Measurements from ENCODE around the gene SYT8. TPM values are rescaled to one million over a fixed set of nuclear protein-coding genes. Genes with fewer than 3 reads are reported as not detected.

The SYT8 gene
- polyA plus RNA-seq, 1 experiment = not detected

GRCh38 chr11:1819074-1819473 is 15.7 kb upstream of the SYT8 start:
- TF ChIP-seq CTCF (IDR thresholded peaks at IDR 0.05; ENCODE audit: insufficient read depth, low read depth, low read length) = no peak
- CTCF ChIA-PET = interaction anchor here (0.6 to 2.5 kb wide), 2 partner anchors 125 to 612 kb away, joined by 3 to 14 read pairs; no protein-coding TSS in a partner anchor
- no peak for DNase-seq (ENCODE audit: low read depth)
- Histone ChIP-seq H3K36me3 (ENCODE audit: control insufficient read depth, insufficient read depth, low read length) (no peaks in the 10 kb centered on the region), H3K27me3 (ENCODE audit: control insufficient read depth, insufficient read depth, low read length) (peaks cover 5% of the 10 kb centered on the region), H3K4me3 (ENCODE audit: low read depth, low read length) (no peak overlapping the region)
- POLR2A ChIA-PET = no interaction called here

GRCh38 chr11:1820463-1821325 is 14.1 kb upstream of the SYT8 start:
- Histone ChIP-seq H3K27me3 (ENCODE audit: control insufficient read depth, insufficient read depth, low read length) (peaks cover 3% of the 10 kb centered on the region; the same call in 1 of the 2 replicates), H3K36me3 (ENCODE audit: control insufficient read depth, insufficient read depth, low read length) (no peaks in the 10 kb centered on the region), H3K4me3 (ENCODE audit: low read depth, low read length) (no peak overlapping the region)
- POLR2A ChIA-PET = no interaction called here
- CTCF ChIA-PET = interaction anchor here (1.2 to 3.7 kb wide), 3 partner anchors 12 to 127 kb away, joined by 3 to 23 read pairs (median 14); no protein-coding TSS in a partner anchor
- TF ChIP-seq CTCF (IDR thresholded peaks at IDR 0.05; ENCODE audit: insufficient read depth, low read depth, low read length) = no peak
- DNase-seq (ENCODE audit: low read depth) = no peak

GRCh38 chr11:1821562-1821961 is 13.2 kb upstream of the SYT8 start:
- ChIA-PET CTCF (interaction anchor here (1.7 to 3.7 kb wide), 3 partner anchors 11 to 128 kb away, joined by 7 to 23 read pairs (median 14); no protein-coding TSS in a partner anchor), POLR2A (no interaction called here)
- no peak for TF ChIP-seq CTCF (IDR thresholded peaks at IDR 0.05; ENCODE audit: insufficient read depth, low read depth, low read length)
- no peak for DNase-seq (ENCODE audit: low read depth)
- Histone ChIP-seq H3K36me3 (ENCODE audit: control insufficient read depth, insufficient read depth, low read length) (no peaks in the 10 kb centered on the region), H3K27me3 (ENCODE audit: control insufficient read depth, insufficient read depth, low read length) (peaks cover 1% of the 10 kb centered on the region; the same call in 1 of the 2 replicates), H3K4me3 (ENCODE audit: low read depth, low read length) (no peak overlapping the region)

GRCh38 chr11:1822648-1823375 is 12.0 kb upstream of the SYT8 start:
- Histone ChIP-seq H3K36me3 (ENCODE audit: control insufficient read depth, insufficient read depth, low read length) (no peaks in the 10 kb centered on the region), H3K27me3 (ENCODE audit: control insufficient read depth, insufficient read depth, low read length) (peaks cover under 1% of the 10 kb centered on the region; the same call in 1 of the 2 replicates), H3K4me3 (ENCODE audit: low read depth, low read length) (no peak overlapping the region)
- ChIA-PET CTCF (interaction anchor here (0.6 to 3.7 kb wide), 5 partner anchors 10 to 329 kb away, joined by 3 to 23 read pairs (median 4); partner anchors contain the start of gene TNNI2), POLR2A (no interaction called here)
- no peak for DNase-seq (ENCODE audit: low read depth)
- no peak for TF ChIP-seq CTCF (IDR thresholded peaks at IDR 0.05; ENCODE audit: insufficient read depth, low read depth, low read length)

All from BJ (cell line).